ENCODE data around the gene EPB41L1.

Gene EPB41L1

DNA sequence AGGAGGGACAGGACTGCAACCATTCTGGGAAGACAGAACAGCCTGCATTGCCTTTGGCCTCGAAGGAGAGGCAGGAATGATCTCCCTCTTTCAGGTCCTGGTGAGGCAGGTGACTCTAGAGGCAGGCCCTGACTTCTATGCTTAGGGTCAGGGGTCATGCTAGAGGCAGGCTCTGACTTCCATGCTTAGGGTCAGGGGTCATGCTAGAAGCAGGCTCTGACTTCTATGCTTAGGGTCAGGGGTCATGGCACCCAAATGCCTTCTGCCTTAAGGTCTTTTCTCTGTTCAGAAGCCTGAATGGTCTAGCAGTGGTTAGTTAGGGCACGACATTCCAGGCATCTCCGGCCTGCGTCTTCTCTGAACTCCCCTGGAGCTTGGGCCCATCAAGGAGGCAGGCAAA is 46.7 kb downstream of the EPB41L1 start:
- TF ChIP-seq TAF1 (IDR thresholded peaks at IDR 0.05; ENCODE audit: borderline replicate concordance, insufficient read depth, low read length) (no peak), FOXP2 (optimal IDR thresholded peaks at IDR 0.05; ENCODE audit: borderline replicate concordance, extremely low read depth, extremely low read length, insufficient read depth) (no peak), POLR2AphosphoS5 (IDR thresholded peaks at IDR 0.05; ENCODE audit: low read depth, low read length) (no peak), SIN3A (IDR thresholded peaks at IDR 0.05; ENCODE audit: borderline replicate concordance, insufficient read depth, low read length) (no peak)
- TF ChIP-seq, protein P1, sequence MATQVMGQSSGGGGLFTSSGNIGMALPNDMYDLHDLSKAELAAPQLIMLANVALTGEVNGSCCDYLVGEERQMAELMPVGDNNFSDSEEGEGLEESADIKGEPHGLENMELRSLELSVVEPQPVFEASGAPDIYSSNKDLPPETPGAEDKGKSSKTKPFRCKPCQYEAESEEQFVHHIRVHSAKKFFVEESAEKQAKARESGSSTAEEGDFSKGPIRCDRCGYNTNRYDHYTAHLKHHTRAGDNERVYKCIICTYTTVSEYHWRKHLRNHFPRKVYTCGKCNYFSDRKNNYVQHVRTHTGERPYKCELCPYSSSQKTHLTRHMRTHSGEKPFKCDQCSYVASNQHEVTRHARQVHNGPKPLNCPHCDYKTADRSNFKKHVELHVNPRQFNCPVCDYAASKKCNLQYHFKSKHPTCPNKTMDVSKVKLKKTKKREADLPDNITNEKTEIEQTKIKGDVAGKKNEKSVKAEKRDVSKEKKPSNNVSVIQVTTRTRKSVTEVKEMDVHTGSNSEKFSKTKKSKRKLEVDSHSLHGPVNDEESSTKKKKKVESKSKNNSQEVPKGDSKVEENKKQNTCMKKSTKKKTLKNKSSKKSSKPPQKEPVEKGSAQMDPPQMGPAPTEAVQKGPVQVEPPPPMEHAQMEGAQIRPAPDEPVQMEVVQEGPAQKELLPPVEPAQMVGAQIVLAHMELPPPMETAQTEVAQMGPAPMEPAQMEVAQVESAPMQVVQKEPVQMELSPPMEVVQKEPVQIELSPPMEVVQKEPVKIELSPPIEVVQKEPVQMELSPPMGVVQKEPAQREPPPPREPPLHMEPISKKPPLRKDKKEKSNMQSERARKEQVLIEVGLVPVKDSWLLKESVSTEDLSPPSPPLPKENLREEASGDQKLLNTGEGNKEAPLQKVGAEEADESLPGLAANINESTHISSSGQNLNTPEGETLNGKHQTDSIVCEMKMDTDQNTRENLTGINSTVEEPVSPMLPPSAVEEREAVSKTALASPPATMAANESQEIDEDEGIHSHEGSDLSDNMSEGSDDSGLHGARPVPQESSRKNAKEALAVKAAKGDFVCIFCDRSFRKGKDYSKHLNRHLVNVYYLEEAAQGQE (IDR thresholded peaks at IDR 0.05; ENCODE audit: insufficient read depth in 1 of 2, low read depth in 2 of 2, low read length in 2 of 2): no peak

DNA sequence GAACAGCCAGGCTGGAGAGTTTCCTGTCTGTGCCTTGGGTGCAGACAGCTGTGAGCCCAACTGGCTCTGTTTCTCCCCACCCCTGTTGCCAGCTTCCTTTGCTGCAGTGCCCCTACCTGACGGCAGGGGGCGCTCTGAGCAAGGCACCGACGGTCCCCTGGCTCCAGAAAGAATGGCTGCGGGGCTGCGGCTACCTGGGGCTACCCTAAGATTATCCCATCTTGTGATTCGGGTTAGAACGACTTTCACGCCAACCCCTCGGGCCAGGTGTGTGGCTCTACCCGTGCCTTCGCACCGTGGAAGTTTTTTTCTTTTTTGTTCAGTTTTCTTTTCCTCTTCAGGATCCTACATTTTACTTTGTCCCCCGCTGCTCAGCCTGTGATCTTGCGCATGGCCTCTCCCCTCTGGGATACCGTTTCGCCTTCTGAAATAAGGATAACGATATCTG is 48.4 kb downstream of the EPB41L1 start:
- TF ChIP-seq POLR2AphosphoS5 (IDR thresholded peaks at IDR 0.05; ENCODE audit: low read depth, low read length) (no peak), SIN3A (IDR thresholded peaks at IDR 0.05; ENCODE audit: borderline replicate concordance, insufficient read depth, low read length) (no peak), TAF1 (IDR thresholded peaks at IDR 0.05; ENCODE audit: borderline replicate concordance, insufficient read depth, low read length) (no peak), FOXP2 (optimal IDR thresholded peaks at IDR 0.05; ENCODE audit: borderline replicate concordance, extremely low read depth, extremely low read length, insufficient read depth) (peak; percentile 32)

DNA sequence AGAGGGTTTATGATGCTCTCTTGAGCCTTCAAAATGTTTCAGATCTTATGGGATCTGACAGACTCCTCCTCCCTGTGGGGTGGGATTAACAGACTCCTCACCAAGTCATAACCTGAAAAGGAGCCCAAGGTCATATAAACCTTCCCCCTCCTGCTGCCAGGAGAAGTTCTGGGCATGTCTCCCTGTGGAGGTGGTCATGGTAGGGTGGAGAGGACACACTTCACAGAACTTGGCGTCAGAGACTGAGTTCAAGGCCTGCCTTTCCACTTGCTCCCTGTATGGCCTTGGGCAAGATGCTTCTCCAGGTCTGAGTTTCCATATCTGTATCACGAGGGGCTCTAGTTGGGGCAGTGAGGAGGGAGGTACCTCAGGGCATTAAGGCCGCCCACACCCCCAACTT is 49.3 kb downstream of the EPB41L1 start:
- TF ChIP-seq, protein P1 (IDR thresholded peaks at IDR 0.05; ENCODE audit: insufficient read depth in 1 of 2, low read depth in 2 of 2, low read length in 2 of 2): no peak
- no peak for TF ChIP-seq TAF1 (IDR thresholded peaks at IDR 0.05; ENCODE audit: borderline replicate concordance, insufficient read depth, low read length)
- TF ChIP-seq SIN3A (IDR thresholded peaks at IDR 0.05; ENCODE audit: borderline replicate concordance, insufficient read depth, low read length): no peak
- TF ChIP-seq FOXP2 (optimal IDR thresholded peaks at IDR 0.05; ENCODE audit: borderline replicate concordance, extremely low read depth, extremely low read length, insufficient read depth): no peak
- no peak for TF ChIP-seq POLR2AphosphoS5 (IDR thresholded peaks at IDR 0.05; ENCODE audit: low read depth, low read length)

DNA sequence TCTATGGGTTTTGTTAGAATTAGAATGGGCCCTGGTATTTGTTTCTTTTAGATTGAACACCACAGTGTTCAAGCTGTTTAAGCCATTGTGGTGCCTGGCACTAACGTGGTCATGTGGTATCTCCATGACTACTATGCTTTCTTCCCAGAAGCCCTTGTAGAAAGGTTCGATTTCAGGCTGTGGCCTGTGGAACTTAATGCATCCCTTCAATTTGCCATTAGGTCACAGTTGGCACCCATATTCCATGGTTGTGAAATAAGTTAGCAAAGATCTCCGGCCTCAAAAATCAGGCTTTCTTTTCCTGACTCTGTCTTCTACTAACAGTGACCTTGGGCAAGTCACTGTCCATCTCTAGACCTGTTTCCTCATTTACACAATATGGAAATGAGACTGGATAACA is 50.5 kb downstream of the EPB41L1 start:
- no peak for TF ChIP-seq TAF1 (IDR thresholded peaks at IDR 0.05; ENCODE audit: borderline replicate concordance, insufficient read depth, low read length)
- TF ChIP-seq, protein P1 (IDR thresholded peaks at IDR 0.05; ENCODE audit: insufficient read depth in 1 of 2, low read depth in 2 of 2, low read length in 2 of 2): no peak
- no peak for TF ChIP-seq SIN3A (IDR thresholded peaks at IDR 0.05; ENCODE audit: borderline replicate concordance, insufficient read depth, low read length)
- no peak for TF ChIP-seq POLR2AphosphoS5 (IDR thresholded peaks at IDR 0.05; ENCODE audit: low read depth, low read length)
- TF ChIP-seq FOXP2 (optimal IDR thresholded peaks at IDR 0.05; ENCODE audit: borderline replicate concordance, extremely low read depth, extremely low read length, insufficient read depth): no peak

DNA sequence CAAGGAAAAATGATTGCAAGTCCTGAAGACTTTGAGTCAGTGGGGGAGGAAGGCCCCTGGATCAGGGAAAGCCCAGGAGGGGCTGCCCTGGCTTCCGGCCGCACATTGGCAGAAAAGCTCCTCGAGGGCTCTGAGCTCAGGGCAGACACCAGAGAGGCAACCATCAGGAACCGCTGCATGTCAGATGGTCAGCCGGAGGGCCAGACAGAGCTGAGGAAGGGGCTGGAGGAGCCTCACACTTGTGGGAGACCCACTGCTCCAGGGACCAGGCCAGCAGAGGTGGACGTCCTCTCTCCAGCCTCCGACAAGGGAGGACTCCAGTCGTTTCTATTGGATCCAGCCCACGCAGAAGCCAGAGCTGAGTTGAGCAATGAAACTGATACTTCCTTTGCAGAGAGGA is 51.5 kb downstream of the EPB41L1 start:
- TF ChIP-seq POLR2AphosphoS5 (IDR thresholded peaks at IDR 0.05; ENCODE audit: low read depth, low read length) (no peak), FOXP2 (optimal IDR thresholded peaks at IDR 0.05; ENCODE audit: borderline replicate concordance, extremely low read depth, extremely low read length, insufficient read depth) (no peak), SIN3A (IDR thresholded peaks at IDR 0.05; ENCODE audit: borderline replicate concordance, insufficient read depth, low read length) (no peak), TAF1 (IDR thresholded peaks at IDR 0.05; ENCODE audit: borderline replicate concordance, insufficient read depth, low read length) (no peak)
- TF ChIP-seq, protein P1 (IDR thresholded peaks at IDR 0.05; ENCODE audit: insufficient read depth in 1 of 2, low read depth in 2 of 2, low read length in 2 of 2): no peak

Data from PFSK-1 (cell line).